ENCODE measurements around the gene UGDH.
"Not testable (repeated sequence)": the region's sequence is repeated elsewhere in the genome, so short reads cannot be mapped to it uniquely, and the experiment has no call there.

Gene UGDH

DNA sequence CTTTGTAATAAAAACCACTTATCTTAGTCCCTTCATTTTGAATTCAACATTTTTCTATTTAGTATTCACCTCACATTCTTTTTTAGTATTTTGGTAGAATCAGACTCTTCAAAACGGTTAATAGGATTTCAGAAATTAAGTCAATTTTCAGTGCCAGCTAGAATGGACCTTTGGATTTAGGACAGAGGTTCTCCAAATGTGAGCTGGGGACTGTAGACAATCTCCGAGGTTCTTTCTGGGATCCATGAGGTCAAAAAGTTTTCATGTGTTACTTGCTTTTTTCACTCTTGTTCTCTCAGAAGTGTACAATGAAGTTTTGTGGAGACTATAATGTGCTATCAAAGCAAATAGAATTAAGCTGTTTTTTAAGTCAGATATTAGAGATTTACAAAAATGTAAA lies 2.3 kb upstream of the UGDH start:
- no peak for DNase-seq (ENCODE audit: low read depth in 1 of 2, low spot score in 1 of 2)

- DNase-seq (ENCODE audit: low read depth in 1 of 2, low spot score in 1 of 2) = no peak
Observed at GRCh38 chr4:39528061-39528465, 824 bp upstream of the UGDH start.

DNA sequence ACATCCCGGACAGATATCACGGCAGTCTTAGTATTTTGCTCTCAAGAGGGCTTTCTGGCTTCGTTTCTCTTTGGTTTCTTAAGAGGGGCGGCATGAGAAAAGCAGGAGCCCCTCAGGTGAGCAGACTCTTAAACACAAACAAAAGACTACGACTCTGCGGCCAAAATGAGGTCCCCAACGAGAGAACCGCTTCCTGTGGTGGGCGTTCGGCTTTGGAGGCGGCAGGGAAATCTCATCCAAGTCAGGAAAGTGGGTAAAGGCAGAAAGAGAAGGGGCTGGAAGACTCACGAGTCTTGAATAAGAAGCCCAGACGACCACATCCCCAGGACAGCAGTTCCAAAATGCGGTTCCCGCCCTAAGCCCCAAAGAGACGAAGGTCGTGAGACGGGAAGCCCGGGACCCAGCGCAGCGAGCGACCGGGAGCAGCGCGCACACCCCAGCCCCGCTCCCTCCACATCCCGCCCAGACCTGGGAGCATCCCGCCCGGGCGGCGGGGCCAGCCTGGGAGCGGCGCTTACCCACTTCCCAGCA lies 409 bp downstream of the UGDH start:
- no peak for DNase-seq (ENCODE audit: low read depth in 1 of 2, low spot score in 1 of 2)

DNA sequence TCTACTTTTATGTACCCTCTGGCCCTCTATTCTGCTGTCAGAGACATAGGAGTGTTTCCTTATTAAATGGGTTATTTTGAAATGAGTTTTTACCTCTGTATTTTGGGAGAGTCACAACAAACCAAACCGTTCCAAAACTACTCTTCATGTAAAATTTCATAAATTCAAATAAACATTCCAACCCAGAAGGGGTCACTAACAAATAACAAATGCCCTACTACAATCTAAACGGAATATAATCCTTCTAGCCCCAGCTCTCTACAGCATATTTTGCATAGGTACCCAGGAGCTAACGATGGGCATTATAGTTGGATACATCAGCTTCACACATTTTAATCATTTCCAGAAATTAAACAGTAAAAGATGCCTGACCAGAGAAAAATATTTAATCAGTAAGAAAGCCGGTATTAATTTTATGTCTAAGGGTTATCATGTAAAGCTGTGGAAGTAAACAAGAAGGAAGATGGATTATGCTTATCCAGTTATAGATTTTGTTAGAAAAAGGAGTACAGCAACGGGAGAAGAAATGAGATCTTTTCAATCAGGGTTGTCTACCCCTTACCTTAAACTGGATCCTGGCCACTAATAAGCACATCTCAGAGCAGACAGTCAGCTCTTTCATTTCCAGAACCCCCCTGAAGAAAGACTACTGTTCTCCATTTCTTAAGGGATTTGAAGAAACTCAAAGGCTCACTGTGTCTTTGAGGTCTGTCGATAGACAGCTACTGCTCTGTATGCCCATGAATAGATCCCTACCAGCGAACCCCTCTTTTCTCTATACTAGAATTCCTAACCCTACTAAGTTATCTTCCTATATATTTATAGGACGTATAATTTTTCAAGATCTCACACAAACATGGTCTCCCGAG lies 1.2 kb downstream of the UGDH start:
- DNase-seq (ENCODE audit: low read depth in 1 of 2, low spot score in 1 of 2) = no peak

DNA sequence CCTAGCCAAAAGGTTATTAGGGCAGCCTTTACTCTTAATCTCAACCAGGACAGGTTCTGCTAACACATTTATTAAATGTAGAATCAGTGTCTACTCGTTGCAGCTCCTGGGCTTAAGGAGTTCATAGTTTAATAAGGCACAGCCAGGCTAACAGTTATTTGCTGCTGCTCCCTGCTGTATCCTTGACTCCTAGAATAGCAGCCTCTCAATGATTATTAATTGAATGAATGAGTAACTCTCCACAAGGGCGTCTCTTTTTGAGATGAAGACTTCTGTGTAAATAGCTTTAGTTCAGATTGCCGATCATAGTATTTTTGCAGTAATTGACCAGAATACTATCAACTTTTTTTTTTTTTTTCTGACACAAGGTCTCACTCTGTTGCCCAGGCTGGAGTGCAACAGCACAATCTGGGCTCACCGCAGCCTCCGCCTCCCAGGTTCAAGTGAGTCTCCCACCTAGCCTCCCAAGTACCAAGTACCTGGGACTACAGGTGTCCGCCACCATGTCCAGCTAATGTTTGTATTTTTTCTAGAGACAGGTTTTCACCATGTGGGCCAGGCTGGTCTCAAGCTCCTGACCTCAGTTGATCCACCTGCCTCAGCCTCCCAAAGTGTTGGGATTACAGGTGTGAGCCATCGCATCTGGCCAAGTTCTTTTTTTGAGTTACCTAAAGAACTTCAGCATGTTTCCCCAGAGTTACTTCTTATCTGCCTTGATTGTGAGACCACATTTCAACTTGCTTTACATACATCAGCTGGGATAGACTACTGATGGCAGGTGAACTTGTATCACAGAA lies 2.9 kb downstream of the UGDH start:
- no peak for DNase-seq (ENCODE audit: low read depth in 1 of 2, low spot score in 1 of 2)

DNA sequence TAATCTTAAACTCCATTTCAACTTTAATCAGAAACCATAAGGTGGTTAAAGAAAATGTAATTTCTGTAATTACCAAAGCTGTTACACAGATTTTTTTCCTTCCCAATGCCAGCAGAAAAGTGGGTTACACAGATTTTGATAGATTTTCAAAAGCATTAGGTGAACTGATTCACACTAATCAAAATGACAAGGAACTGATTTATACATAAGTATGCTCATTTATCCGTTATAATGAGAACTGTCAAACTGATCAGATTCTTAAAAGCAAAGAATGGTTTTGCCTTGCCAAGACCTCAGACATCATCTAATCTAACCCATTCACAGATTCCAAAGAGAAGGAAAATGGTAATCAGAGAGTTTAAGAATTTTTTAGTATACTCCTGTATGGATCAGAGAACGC lies 5.2 kb downstream of the UGDH start:
- no peak for DNase-seq (ENCODE audit: low read depth in 1 of 2, low spot score in 1 of 2)

- DNase-seq (ENCODE audit: low read depth in 1 of 2, low spot score in 1 of 2) = no peak
Observed at GRCh38 chr4:39521253-39521919, 5.9 kb downstream of the UGDH start.

GRCh38 chr4:39518484-39518883 lies 8.8 kb downstream of the UGDH start:
- DNase-seq (ENCODE audit: low read depth in 1 of 2, low spot score in 1 of 2) = no peak

DNA sequence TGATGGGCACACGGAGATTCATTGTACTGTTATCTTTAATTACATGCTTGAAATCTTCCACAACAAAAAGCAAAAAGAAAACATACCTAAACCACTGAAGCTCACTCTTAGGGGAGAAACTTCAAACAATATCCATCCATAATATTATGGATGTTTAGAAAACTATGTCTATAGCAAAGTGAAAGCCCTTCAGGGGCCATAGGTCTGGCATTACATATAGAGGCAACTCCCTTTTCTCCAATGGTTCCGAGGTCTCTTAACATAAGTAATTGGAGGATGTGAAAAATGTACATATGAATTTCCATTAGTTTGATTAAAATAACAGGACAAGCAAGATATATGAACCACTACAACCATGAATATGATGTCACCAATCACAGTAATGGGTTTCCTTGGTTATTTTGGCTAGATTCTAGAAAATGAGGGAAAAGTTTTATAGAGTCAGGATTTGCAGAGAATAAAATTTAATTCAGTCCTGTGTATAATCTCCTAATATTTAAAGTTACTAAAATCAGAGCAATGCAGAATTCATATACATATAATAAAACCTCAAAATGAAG lies 10.8 kb downstream of the UGDH start:
- no peak for DNase-seq (ENCODE audit: low read depth in 1 of 2, low spot score in 1 of 2)

- not testable (repeated sequence) for DNase-seq (ENCODE audit: low read depth in 1 of 2, low spot score in 1 of 2)
Observed at GRCh38 chr4:39515669-39516401, 11.4 kb downstream of the UGDH start.

DNA sequence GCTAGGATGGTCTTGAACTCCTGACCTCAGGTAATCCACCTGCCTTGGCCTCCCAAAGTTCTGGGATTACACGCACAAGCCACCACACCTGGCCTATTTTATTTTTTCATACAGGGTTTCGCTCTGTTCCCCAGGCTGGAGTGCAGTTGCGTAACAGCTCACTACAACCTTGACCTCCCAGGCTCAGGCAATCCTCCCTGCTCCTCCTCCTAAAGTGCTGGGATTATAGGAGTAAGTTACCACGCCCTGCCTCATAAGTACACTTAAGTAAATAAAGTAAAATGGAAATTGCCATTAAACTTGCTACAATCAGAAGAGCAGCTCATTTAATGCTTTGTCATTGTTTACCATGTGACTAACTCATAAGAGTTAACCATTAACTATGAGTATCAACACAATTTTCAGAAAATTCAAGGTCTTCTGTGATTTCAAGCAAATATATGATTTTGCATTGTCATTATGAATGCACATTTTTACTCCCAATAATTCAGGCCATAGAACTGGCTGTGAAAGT lies 12.3 kb downstream of the UGDH start:
- DNase-seq (ENCODE audit: low read depth in 1 of 2, low spot score in 1 of 2) = no peak

- not testable (repeated sequence) for DNase-seq (ENCODE audit: low read depth in 1 of 2, low spot score in 1 of 2)
Observed at GRCh38 chr4:39514266-39514665, 13.0 kb downstream of the UGDH start.

GRCh38 chr4:39510348-39510929 lies 16.8 kb downstream of the UGDH start:
- DNase-seq (ENCODE audit: low read depth in 1 of 2, low spot score in 1 of 2) = no peak

- DNase-seq (ENCODE audit: low read depth in 1 of 2, low spot score in 1 of 2) = no peak
Observed at GRCh38 chr4:39505581-39505980, 21.7 kb downstream of the UGDH start.

GRCh38 chr4:39504538-39504937 lies 22.7 kb downstream of the UGDH start:
- no peak for DNase-seq (ENCODE audit: low read depth in 1 of 2, low spot score in 1 of 2)

GRCh38 chr4:39502664-39503035 lies 24.6 kb downstream of the UGDH start:
- DNase-seq (ENCODE audit: low read depth in 1 of 2, low spot score in 1 of 2) = not testable (repeated sequence)

GRCh38 chr4:39502019-39502663 lies 25.1 kb downstream of the UGDH start:
- no peak for DNase-seq (ENCODE audit: low read depth in 1 of 2, low spot score in 1 of 2)

- DNase-seq (ENCODE audit: low read depth in 1 of 2, low spot score in 1 of 2) = no peak
Observed at GRCh38 chr4:39498727-39499020, 28.6 kb downstream of the UGDH start.

- no peak for DNase-seq (ENCODE audit: low read depth in 1 of 2, low spot score in 1 of 2)
Observed at GRCh38 chr4:39497909-39498726, 29.1 kb downstream of the UGDH start.

Measured in stimulated activated CD4-positive, alpha-beta T cell treated with anti-CD3 and anti-CD28 coated beads, Interleukin-15, amount 100 ng/mL, for 1 hour (primary cell).